ENCODE measurements around the gene MEIS2.

MEIS2 gene

GRCh38 chr15:36977659-36978058 is 122.7 kb downstream of the MEIS2 start:
- Histone ChIP-seq H3K27me3 (ENCODE audit: insufficient read depth, poor library complexity, severe bottlenecking) (no peaks in the 10 kb centered on the region), H3K27ac (replicated peaks) (no peak overlapping the region), H3K4me3 (replicated peaks; ENCODE audit: insufficient read depth, low read length) (no peak overlapping the region)
- TF ChIP-seq SPI1 (IDR thresholded peaks at IDR 0.05; ENCODE audit: borderline replicate concordance, low read depth) = no peak
- no peak for TF ChIP-seq POLR2AphosphoS5 (IDR thresholded peaks at IDR 0.05; ENCODE audit: low read depth)
- TF ChIP-seq GABPA (IDR thresholded peaks at IDR 0.05; ENCODE audit: low read depth) = no peak
- no peak for TF ChIP-seq CTCF (IDR thresholded peaks at IDR 0.05; ENCODE audit: insufficient read depth, low read length)
- TF ChIP-seq REST (IDR thresholded peaks at IDR 0.05; ENCODE audit: insufficient replicate concordance, low read depth) = no peak
- no peak for DNase-seq (ENCODE audit: low read depth in 1 of 2, low spot score in 1 of 2)

- Histone ChIP-seq H3K27me3 (ENCODE audit: insufficient read depth, poor library complexity, severe bottlenecking) (no peaks in the 10 kb centered on the region), H3K27ac (replicated peaks) (no peak overlapping the region), H3K4me3 (replicated peaks; ENCODE audit: insufficient read depth, low read length) (no peak overlapping the region)
- no peak for DNase-seq (ENCODE audit: low read depth in 1 of 2, low spot score in 1 of 2)
- TF ChIP-seq CTCF (IDR thresholded peaks at IDR 0.05; ENCODE audit: insufficient read depth, low read length) (no peak), POLR2AphosphoS5 (IDR thresholded peaks at IDR 0.05; ENCODE audit: low read depth) (no peak), REST (IDR thresholded peaks at IDR 0.05; ENCODE audit: insufficient replicate concordance, low read depth) (no peak), GABPA (IDR thresholded peaks at IDR 0.05; ENCODE audit: low read depth) (no peak)
Observed at GRCh38 chr15:36972704-36973103, 127.6 kb downstream of the MEIS2 start.

- H3K27ac ChIP-seq (replicated peaks) = no peak overlapping the region
- H3K27me3 ChIP-seq (ENCODE audit: insufficient read depth, poor library complexity, severe bottlenecking) = no peaks in the 10 kb centered on the region
- DNase-seq (ENCODE audit: low read depth in 1 of 2, low spot score in 1 of 2) = no peak
- no peak for TF ChIP-seq CTCF (IDR thresholded peaks at IDR 0.05; ENCODE audit: insufficient read depth, low read length)
- TF ChIP-seq GABPA (IDR thresholded peaks at IDR 0.05; ENCODE audit: low read depth) = no peak
- TF ChIP-seq SPI1 (IDR thresholded peaks at IDR 0.05; ENCODE audit: borderline replicate concordance, low read depth) = no peak
- no peak overlapping the region for H3K4me3 ChIP-seq (replicated peaks; ENCODE audit: insufficient read depth, low read length)
Observed at GRCh38 chr15:36970522-36970921, 129.8 kb downstream of the MEIS2 start.

GRCh38 chr15:36967929-36968328 is 132.4 kb downstream of the MEIS2 start:
- Histone ChIP-seq H3K4me3 (replicated peaks; ENCODE audit: insufficient read depth, low read length) (no peak overlapping the region), H3K27ac (replicated peaks) (no peak overlapping the region), H3K27me3 (ENCODE audit: insufficient read depth, poor library complexity, severe bottlenecking) (no peaks in the 10 kb centered on the region)
- TF ChIP-seq GABPA (IDR thresholded peaks at IDR 0.05; ENCODE audit: low read depth) (no peak), REST (IDR thresholded peaks at IDR 0.05; ENCODE audit: insufficient replicate concordance, low read depth) (no peak), POLR2AphosphoS5 (IDR thresholded peaks at IDR 0.05; ENCODE audit: low read depth) (no peak)
- DNase-seq (ENCODE audit: low read depth in 1 of 2, low spot score in 1 of 2) = no peak
